ENCODE results near the gene SERGEF.

SERGEF gene

GRCh38 chr11:17952487-17952886 lies 60.4 kb downstream of the SERGEF start:
- no peak for DNase-seq (ENCODE audit: low read depth in 3 of 3)

- no peak for DNase-seq (ENCODE audit: low read depth in 3 of 3)
These were observed 61.0 kb downstream of the SERGEF start for GRCh38 chr11:17951685-17952388.

GRCh38 chr11:17950644-17951043 lies 62.2 kb downstream of the SERGEF start:
- no peak for DNase-seq (ENCODE audit: low read depth in 3 of 3)

GRCh38 chr11:17948296-17948695 lies 64.6 kb downstream of the SERGEF start:
- DNase-seq (ENCODE audit: low read depth in 3 of 3): no peak

- no peak for DNase-seq (ENCODE audit: low read depth in 3 of 3)
These were observed 73.3 kb downstream of the SERGEF start for GRCh38 chr11:17939542-17939941.

- no peak for DNase-seq (ENCODE audit: low read depth in 3 of 3)
These were observed 76.1 kb downstream of the SERGEF start for GRCh38 chr11:17936790-17937189.

GRCh38 chr11:17934194-17934593 lies 78.7 kb downstream of the SERGEF start:
- no peak for DNase-seq (ENCODE audit: low read depth in 3 of 3)

- DNase-seq (ENCODE audit: low read depth in 3 of 3): no peak
These were observed 79.1 kb downstream of the SERGEF start for GRCh38 chr11:17933708-17934107.

- no peak for DNase-seq (ENCODE audit: low read depth in 3 of 3)
These were observed 80.4 kb downstream of the SERGEF start for GRCh38 chr11:17932472-17932871.

- no peak for DNase-seq (ENCODE audit: low read depth in 3 of 3)
These were observed 81.3 kb downstream of the SERGEF start for GRCh38 chr11:17931595-17931994.

- DNase-seq (ENCODE audit: low read depth in 3 of 3): no peak
These were observed 82.2 kb downstream of the SERGEF start for GRCh38 chr11:17930544-17931125.

- DNase-seq (ENCODE audit: low read depth in 3 of 3): no peak
These were observed 83.7 kb downstream of the SERGEF start for GRCh38 chr11:17929171-17929570.

- no peak for DNase-seq (ENCODE audit: low read depth in 3 of 3)
These were observed 85.0 kb downstream of the SERGEF start for GRCh38 chr11:17927681-17928343.

- DNase-seq (ENCODE audit: low read depth in 3 of 3): no peak
These were observed 85.8 kb downstream of the SERGEF start for GRCh38 chr11:17927041-17927440.

GRCh38 chr11:17924713-17925112 lies 88.1 kb downstream of the SERGEF start:
- DNase-seq (ENCODE audit: low read depth in 3 of 3): no peak

GRCh38 chr11:17923217-17923616 lies 89.6 kb downstream of the SERGEF start:
- DNase-seq (ENCODE audit: low read depth in 3 of 3): no peak

- no peak for DNase-seq (ENCODE audit: low read depth in 3 of 3)
These were observed 90.4 kb downstream of the SERGEF start for GRCh38 chr11:17922416-17922788.

GRCh38 chr11:17921659-17922415 lies 91.0 kb downstream of the SERGEF start:
- DNase-seq (ENCODE audit: low read depth in 3 of 3): no peak

- no peak for DNase-seq (ENCODE audit: low read depth in 3 of 3)
These were observed 94.7 kb downstream of the SERGEF start for GRCh38 chr11:17918049-17918605.

GRCh38 chr11:17917556-17917955 lies 95.3 kb downstream of the SERGEF start:
- DNase-seq (ENCODE audit: low read depth in 3 of 3): no peak

- no peak for DNase-seq (ENCODE audit: low read depth in 3 of 3)
These were observed 97.2 kb downstream of the SERGEF start for GRCh38 chr11:17915500-17916143.

- DNase-seq (ENCODE audit: low read depth in 3 of 3): no peak
These were observed 97.9 kb downstream of the SERGEF start for GRCh38 chr11:17914957-17915356.
